HepG2 (cell line): Measurements from ENCODE around the gene MED9. TPM values are rescaled to one million over a fixed set of nuclear protein-coding genes. Genes with fewer than 3 reads are reported as not detected.

ENCODE experiments used
- ATAC-seq: fragments of 200-7000 bp; cut with Tn5 transposase; 3 replicates; pipeline ENCODE4 v1.9.1; 2020; ENCODE audit warnings: mild to moderate bottlenecking, moderate library complexity
- BruUV-seq: library from RNA; stranded (reverse); fragments of 400-500 nt; replicated peaks from 2 replicates; lab custom pipeline; 2021; lab: Mats Ljungman, UMichigan
- CTCF ChIA-PET: fragments of 300-600 bp; formaldehyde crosslinking; extraction: SDS; loops from one replicate; lab custom pipeline; 2021; ENCODE audit warnings: low total read pairs, inconsistent platforms, low intra/inter-chr PET ratio; lab: Yijun Ruan, JAX
- POLR2A ChIA-PET: fragments of 350-600 bp; sonication (Branson Sonifier 250); formaldehyde crosslinking; loops from one replicate; lab custom pipeline; 2020; ENCODE audit warnings: antibody characterized with exemption, inconsistent platforms; lab: Yijun Ruan, JAX
- DNase-seq: peaks from one replicate; pipeline ENCODE4 v3.0.0-alpha.2; 2015; ENCODE audit warnings: low spot score
- FAIRE-seq: peaks from 3 replicates; lab custom pipeline; 2011; peaks lifted over from hg19 to GRCh38; lab: Jason Lieb, UNC
- H2AFZ ChIP-seq: one replicate; pipeline ENCODE4 v1.6.1; 2011; ENCODE audit warnings: low read length, inconsistent platforms
- H3K27ac ChIP-seq: fragments of 300-600 bp; 3 replicates; pipeline ENCODE4 v1.8.0; 2011; ENCODE audit warnings: mixed run types, mild to moderate bottlenecking, mixed read lengths, low read length, inconsistent platforms; ENCODE audit not compliant: insufficient read depth; ENCODE audit errors: extremely low read length
- H3K27me3 ChIP-seq, 2 experiments: fragments of 200-600 bp in 1 of 2; 2 replicates in 1 of 2; 3 replicates in 1 of 2; pipeline versions ENCODE4 v1.6.0 to v1.8.0; 2011; ENCODE audit warnings: low read length in 2 of 2, mild to moderate bottlenecking in 2 of 2, moderate library complexity in 2 of 2, inconsistent platforms in 1 of 2; ENCODE audit not compliant: insufficient read depth in 2 of 2, control insufficient read depth in 1 of 2
- H3K36me3 ChIP-seq, 2 experiments: fragments of 200-600 bp in 1 of 2; replicated peaks in 1 of 2; 2 replicates in 1 of 2; 3 replicates in 1 of 2; pipeline versions ENCODE4 v1.5.1 to v1.8.0; 2011; ENCODE audit warnings: low read length in 2 of 2, inconsistent platforms in 1 of 2; ENCODE audit not compliant: insufficient read depth in 2 of 2, control insufficient read depth in 1 of 2
- H3K4me1 ChIP-seq: 2 replicates; pipeline ENCODE4 v1.5.1; 2012; ENCODE audit warnings: low read length, inconsistent platforms; ENCODE audit not compliant: insufficient read depth
- H3K4me2 ChIP-seq: 2 replicates; pipeline ENCODE4 v1.6.0; 2011; ENCODE audit warnings: low read depth, low read length, inconsistent platforms
- H3K4me3 ChIP-seq, 3 experiments: fragments of 200-600 bp in 1 of 3; sonication (generic), shearing (Covaris generic) in 1 of 3; replicated peaks in 1 of 3; 2 replicates each; pipeline ENCODE4 v1.5.1; 2011 to 2016; ENCODE audit warnings: low read length in 3 of 3, inconsistent platforms in 2 of 3, low read depth in 2 of 3, mild to moderate bottlenecking in 2 of 3, control low read depth in 1 of 3, mixed read lengths in 1 of 3; ENCODE audit not compliant: insufficient read depth in 1 of 3
- H3K79me2 ChIP-seq: one replicate; pipeline ENCODE4 v1.6.1; 2011; ENCODE audit warnings: low read length, inconsistent platforms; ENCODE audit not compliant: insufficient read depth
- H3K9ac ChIP-seq: 2 replicates; pipeline ENCODE4 v1.6.0; 2011; ENCODE audit warnings: mild to moderate bottlenecking, low read depth, low read length, inconsistent platforms; ENCODE audit not compliant: insufficient read depth
- H3K9me3 ChIP-seq: 2 replicates; pipeline ENCODE4 v1.5.1; 2012; ENCODE audit warnings: mild to moderate bottlenecking, low read length
- H4K20me1 ChIP-seq: 2 replicates; pipeline ENCODE4 v1.6.0; 2011; ENCODE audit warnings: inconsistent platforms, mild to moderate bottlenecking, low read length, moderate library complexity; ENCODE audit not compliant: insufficient read depth
- FOSL2 ChIP-seq: sonication (generic); formaldehyde crosslinking; IDR thresholded peaks from 2 replicates; pipeline ENCODE4 v1.4.0; 2020; ENCODE audit warnings: missing genetic modification reagents
- GFI1 ChIP-seq: sonication (generic); formaldehyde crosslinking; IDR thresholded peaks from 2 replicates; pipeline ENCODE4 v1.5.0; 2020; ENCODE audit warnings: missing genetic modification reagents, mild to moderate bottlenecking, borderline replicate concordance
- JUN ChIP-seq: sonication (generic); formaldehyde crosslinking; IDR thresholded peaks from 2 replicates; pipeline ENCODE4 v1.4.0; 2020; ENCODE audit warnings: mild to moderate bottlenecking, missing genetic modification reagents
- NFKB2 ChIP-seq: sonication (generic); formaldehyde crosslinking; IDR thresholded peaks from 2 replicates; pipeline ENCODE4 v1.4.0; 2020; ENCODE audit warnings: missing genetic modification reagents, borderline replicate concordance
- ZNF225 ChIP-seq: sonication (generic); formaldehyde crosslinking; IDR thresholded peaks from 2 replicates; pipeline ENCODE4 v1.4.0; 2020; ENCODE audit warnings: mild to moderate bottlenecking, missing genetic modification reagents
- ZNF317 ChIP-seq: sonication (generic); formaldehyde crosslinking; IDR thresholded peaks from 2 replicates; pipeline ENCODE4 v1.5.0; 2020; ENCODE audit warnings: mild to moderate bottlenecking, missing genetic modification reagents
- ZNF660 ChIP-seq: sonication (generic); formaldehyde crosslinking; IDR thresholded peaks from 2 replicates; pipeline ENCODE4 v1.5.1; 2020; ENCODE audit warnings: mild to moderate bottlenecking, low read depth, missing genetic modification reagents, borderline replicate concordance
- ZNF788 ChIP-seq: sonication (generic); formaldehyde crosslinking; IDR thresholded peaks from 2 replicates; pipeline ENCODE4 v1.5.0; 2020; ENCODE audit warnings: mild to moderate bottlenecking, missing genetic modification reagents, borderline replicate concordance
- ZNF891 ChIP-seq: sonication (generic); formaldehyde crosslinking; IDR thresholded peaks from 2 replicates; pipeline ENCODE4 v1.5.0; 2020; ENCODE audit warnings: mild to moderate bottlenecking, missing genetic modification reagents
- WGBS: methylation state at CpG from one replicate; pipeline ENCODE4 v1.1.6; 2017; ENCODE audit warnings: low lambda C conversion rate; 5-methylcytosine and 5-hydroxymethylcytosine counted together
- in situ Hi-C: cut with HindIII; loops from 2 replicates; pipeline ENCODE4 v1.10.0; 2017; ENCODE audit warnings: low pct_unique_long_range_greater_than_20kb; ENCODE audit not compliant: extremely low pct_ligation_motif_present
- intact Hi-C: fragments of 100-400 bp; cut with micrococcal nuclease; formaldehyde crosslinking; loops from one replicate; pipeline ENCODE4 v1.10.0; 2022; ENCODE audit not compliant: unreplicated experiment
- polyA plus RNA-seq, 8 experiments: library from polyadenylated mRNA; depleted of rRNA in 3 of 8; stranded (reverse) in 7 of 8; unstranded in 1 of 8; fragments of >200 nt; fragmentation: Illumina TruSeq in 4 of 8; extraction: Trizol in 4 of 8; gene quantifications; 2 replicates each; pipeline versions ENCODE4 v1.2.1 to v1.2.3, GENCODE V29; 2011 to 2016; ENCODE audit warnings: low read depth in 4 of 8, missing spikeins in 1 of 8, mixed read lengths in 1 of 8; ENCODE audit not compliant: insufficient read depth in 1 of 8
- total RNA-seq, 5 experiments: library from RNA; depleted of rRNA; stranded (reverse); fragments of >200 nt; fragmentation: Illumina TruSeq; extraction: Trizol; gene quantifications; 2 replicates each; pipeline ENCODE4 v1.2.3, GENCODE V29; 2016; ENCODE audit warnings: low read depth in 1 of 5
- TF ChIP-seq, protein P1 (sequence below): fragments of 450-650 bp; IDR thresholded peaks from 2 replicates; pipeline ENCODE4 v1.6.1; 2017
- TF ChIP-seq, protein P2 (sequence below): sonication (generic); formaldehyde crosslinking; IDR thresholded peaks from 2 replicates; pipeline ENCODE4 v1.5.1; 2020; ENCODE audit warnings: mild to moderate bottlenecking, missing genetic modification reagents, moderate library complexity
- TF ChIP-seq, protein P3 (sequence below): sonication (generic); formaldehyde crosslinking; IDR thresholded peaks from 2 replicates; pipeline ENCODE4 v1.5.0; 2020; ENCODE audit warnings: mild to moderate bottlenecking, missing genetic modification reagents

Gene MED9
- total and polyA plus RNA-seq, 2 of the 13 experiments (the other 11 are each of a cell fraction or from before 2014, with no cell fraction given): 11.9 to 15.1 TPM

DNA sequence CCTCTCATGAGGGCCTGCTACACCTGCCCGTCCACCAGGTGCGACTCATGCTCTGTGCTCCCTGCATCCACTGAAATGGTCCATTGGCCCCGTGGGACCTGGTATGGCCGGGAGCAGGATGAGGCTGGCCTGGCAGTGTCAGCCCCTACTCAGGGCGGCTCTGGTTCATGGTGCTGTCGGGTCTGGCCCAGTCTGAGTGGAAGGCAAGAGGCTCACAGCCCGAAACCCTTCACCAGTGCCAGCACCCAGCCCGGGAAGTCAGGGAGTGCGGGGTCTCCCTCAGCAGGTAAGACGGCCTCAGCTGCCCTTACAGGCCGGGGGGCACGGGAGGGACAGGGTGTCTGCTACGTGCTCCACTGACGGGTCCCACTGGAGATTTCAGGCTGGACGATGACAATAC lies 59.9 kb downstream of the MED9 start (continued):
- TF ChIP-seq ZNF788 (CRISPR knock-in tag): 0 out of 2 replicates have a peak, but pooled peaks have one; percentile 3
- TF ChIP-seq, protein P1, sequence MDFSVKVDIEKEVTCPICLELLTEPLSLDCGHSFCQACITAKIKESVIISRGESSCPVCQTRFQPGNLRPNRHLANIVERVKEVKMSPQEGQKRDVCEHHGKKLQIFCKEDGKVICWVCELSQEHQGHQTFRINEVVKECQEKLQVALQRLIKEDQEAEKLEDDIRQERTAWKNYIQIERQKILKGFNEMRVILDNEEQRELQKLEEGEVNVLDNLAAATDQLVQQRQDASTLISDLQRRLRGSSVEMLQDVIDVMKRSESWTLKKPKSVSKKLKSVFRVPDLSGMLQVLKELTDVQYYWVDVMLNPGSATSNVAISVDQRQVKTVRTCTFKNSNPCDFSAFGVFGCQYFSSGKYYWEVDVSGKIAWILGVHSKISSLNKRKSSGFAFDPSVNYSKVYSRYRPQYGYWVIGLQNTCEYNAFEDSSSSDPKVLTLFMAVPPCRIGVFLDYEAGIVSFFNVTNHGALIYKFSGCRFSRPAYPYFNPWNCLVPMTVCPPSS: no peak

DNA sequence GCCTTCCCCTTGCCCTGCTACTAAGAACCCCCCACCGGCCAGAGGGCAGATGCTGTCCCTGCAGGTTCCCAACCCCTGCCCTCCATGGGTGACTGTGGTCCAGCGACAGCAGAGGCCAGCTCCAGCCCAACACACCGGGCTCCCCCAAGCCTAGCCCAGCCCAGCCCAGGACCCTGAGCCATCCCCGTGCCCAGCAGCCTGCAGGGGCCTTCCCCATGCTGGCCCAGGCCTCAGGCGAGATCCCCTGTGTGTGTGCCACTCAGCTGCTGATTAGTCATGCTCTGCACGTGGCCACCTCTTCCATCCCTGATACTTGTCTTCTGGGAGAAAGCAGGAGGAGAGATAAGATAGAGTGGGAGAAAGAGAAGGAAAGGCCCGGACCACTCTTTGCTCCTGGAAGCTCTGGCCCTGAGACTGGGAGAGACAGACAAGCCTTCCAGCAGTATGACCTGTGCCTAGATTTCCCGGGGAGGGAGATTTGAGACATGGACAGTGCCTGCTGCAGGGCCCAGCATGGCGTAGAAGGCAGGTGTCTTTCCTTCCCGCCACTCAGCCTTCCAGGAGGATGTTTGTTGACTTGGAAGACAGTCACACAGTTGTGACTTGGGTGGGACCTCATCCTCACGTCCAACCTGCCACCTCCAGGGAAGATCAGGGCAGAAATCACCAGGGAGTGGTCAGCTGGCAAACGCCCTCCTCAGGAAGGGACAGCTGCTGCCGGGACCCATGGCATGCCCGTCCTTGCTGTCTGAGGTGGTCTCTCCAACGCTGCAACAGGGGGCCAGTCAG lies 60.7 kb downstream of the MED9 start:
- Histone ChIP-seq H3K4me3 (no peak overlapping the region), H3K4me1 (peaks cover 75% of the 10 kb centered on the region), H3K4me2 (no peak overlapping the region), H3K79me2 (no peaks in the 10 kb centered on the region)
- BruUV-seq: no TSS peak
- in situ Hi-C loops (no loop called here), intact Hi-C loops (loop anchor here (2.0 to 5.0 kb wide), 2 partner anchors 35 to 41 kb away; partner anchors contain the start of gene RASD1)
- CTCF ChIA-PET: no interaction called here
- TF ChIP-seq ZNF660 (no peak), ZNF317 (CRISPR knock-in tag) (no peak), NFKB2 (0 out of 2 replicates have a peak, but pooled peaks have one; percentile 2), ZNF891 (CRISPR knock-in tag) (peak; percentile 11; the same call in 1 of the 2 replicates), FOSL2 (CRISPR knock-in tag) (peak; percentile 60), ZNF225 (CRISPR knock-in tag) (peak; percentile 36; the same call in 1 of the 2 replicates), GFI1 (no peak), JUN (CRISPR knock-in tag) (0 out of 2 replicates have a peak, but pooled peaks have one; percentile 54)
- TF ChIP-seq, protein P2, sequence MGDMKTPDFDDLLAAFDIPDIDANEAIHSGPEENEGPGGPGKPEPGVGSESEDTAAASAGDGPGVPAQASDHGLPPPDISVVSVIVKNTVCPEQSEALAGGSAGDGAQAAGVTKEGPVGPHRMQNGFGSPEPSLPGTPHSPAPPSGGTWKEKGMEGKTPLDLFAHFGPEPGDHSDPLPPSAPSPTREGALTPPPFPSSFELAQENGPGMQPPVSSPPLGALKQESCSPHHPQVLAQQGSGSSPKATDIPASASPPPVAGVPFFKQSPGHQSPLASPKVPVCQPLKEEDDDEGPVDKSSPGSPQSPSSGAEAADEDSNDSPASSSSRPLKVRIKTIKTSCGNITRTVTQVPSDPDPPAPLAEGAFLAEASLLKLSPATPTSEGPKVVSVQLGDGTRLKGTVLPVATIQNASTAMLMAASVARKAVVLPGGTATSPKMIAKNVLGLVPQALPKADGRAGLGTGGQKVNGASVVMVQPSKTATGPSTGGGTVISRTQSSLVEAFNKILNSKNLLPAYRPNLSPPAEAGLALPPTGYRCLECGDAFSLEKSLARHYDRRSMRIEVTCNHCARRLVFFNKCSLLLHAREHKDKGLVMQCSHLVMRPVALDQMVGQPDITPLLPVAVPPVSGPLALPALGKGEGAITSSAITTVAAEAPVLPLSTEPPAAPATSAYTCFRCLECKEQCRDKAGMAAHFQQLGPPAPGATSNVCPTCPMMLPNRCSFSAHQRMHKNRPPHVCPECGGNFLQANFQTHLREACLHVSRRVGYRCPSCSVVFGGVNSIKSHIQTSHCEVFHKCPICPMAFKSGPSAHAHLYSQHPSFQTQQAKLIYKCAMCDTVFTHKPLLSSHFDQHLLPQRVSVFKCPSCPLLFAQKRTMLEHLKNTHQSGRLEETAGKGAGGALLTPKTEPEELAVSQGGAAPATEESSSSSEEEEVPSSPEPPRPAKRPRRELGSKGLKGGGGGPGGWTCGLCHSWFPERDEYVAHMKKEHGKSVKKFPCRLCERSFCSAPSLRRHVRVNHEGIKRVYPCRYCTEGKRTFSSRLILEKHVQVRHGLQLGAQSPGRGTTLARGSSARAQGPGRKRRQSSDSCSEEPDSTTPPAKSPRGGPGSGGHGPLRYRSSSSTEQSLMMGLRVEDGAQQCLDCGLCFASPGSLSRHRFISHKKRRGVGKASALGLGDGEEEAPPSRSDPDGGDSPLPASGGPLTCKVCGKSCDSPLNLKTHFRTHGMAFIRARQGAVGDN: peak; percentile 51
- TF ChIP-seq, protein P3, sequence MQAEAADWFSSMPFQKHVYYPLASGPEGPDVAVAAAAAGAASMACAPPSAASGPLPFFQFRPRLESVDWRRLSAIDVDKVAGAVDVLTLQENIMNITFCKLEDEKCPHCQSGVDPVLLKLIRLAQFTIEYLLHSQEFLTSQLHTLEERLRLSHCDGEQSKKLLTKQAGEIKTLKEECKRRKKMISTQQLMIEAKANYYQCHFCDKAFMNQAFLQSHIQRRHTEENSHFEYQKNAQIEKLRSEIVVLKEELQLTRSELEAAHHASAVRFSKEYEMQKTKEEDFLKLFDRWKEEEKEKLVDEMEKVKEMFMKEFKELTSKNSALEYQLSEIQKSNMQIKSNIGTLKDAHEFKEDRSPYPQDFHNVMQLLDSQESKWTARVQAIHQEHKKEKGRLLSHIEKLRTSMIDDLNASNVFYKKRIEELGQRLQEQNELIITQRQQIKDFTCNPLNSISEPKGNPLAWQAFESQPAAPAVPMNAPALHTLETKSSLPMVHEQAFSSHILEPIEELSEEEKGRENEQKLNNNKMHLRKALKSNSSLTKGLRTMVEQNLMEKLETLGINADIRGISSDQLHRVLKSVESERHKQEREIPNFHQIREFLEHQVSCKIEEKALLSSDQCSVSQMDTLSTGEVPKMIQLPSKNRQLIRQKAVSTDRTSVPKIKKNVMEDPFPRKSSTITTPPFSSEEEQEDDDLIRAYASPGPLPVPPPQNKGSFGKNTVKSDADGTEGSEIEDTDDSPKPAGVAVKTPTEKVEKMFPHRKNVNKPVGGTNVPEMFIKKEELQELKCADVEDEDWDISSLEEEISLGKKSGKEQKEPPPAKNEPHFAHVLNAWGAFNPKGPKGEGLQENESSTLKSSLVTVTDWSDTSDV: 0 out of 2 replicates have a peak, but pooled peaks have one; percentile 4
- TF ChIP-seq, all 625 proteins: peak for 7
- Histone ChIP-seq H3K9ac (no peak overlapping the region), H3K27ac (peak overlapping the region; percentile 72), H3K27me3 (no peaks in the 10 kb centered on the region), H2AFZ (no peak overlapping the region), H3K36me3 (no peaks in the 10 kb centered on the region), H4K20me1 (peaks cover 4% of the 10 kb centered on the region; the same call in 1 of the 2 replicates), H3K9me3 (no peaks in the 10 kb centered on the region)
- WGBS: 86% methylated on average over 12 of the region's 15 CpGs
- ATAC-seq (no peak), FAIRE-seq (no peak), DNase-seq (no peak)
- POLR2A ChIA-PET: interaction anchor here (1.0 to 2.9 kb wide), 9 partner anchors 9 to 91 kb away, joined by 3 to 47 read pairs (median 9); partner anchors contain the start of gene RASD1
